NCI-H1048 (cell line): Measurements from ENCODE around the gene ENSA.
"Not testable (repeated sequence)": the region's sequence is repeated elsewhere in the genome, so short reads cannot be mapped to it uniquely, and the experiment has no call there.

Experiments used
- DNase-seq: peaks from one replicate; lab custom pipeline; 2025; lab: John Stamatoyannopoulos, UW

Gene ENSA

GRCh38 chr1:150629115-150629928 lies at the start of gene ENSA:
Gene ENSA (minus strand): TSS chr1:150629612. CDS start chr1:150629470, 142 bp downstream.
- peak; percentile 100 for DNase-seq

- DNase-seq: no peak
These were observed 49.6 kb upstream of the ENSA start for GRCh38 chr1:150678988-150679387.

GRCh38 chr1:150674881-150675280 lies 45.5 kb upstream of the ENSA start:
- DNase-seq: no peak

- DNase-seq: no peak
These were observed 33.9 kb upstream of the ENSA start for GRCh38 chr1:150663321-150663720.

GRCh38 chr1:150662811-150663210 lies 33.4 kb upstream of the ENSA start:
- DNase-seq: no peak

GRCh38 chr1:150661156-150661555 lies 31.7 kb upstream of the ENSA start:
- no peak for DNase-seq

GRCh38 chr1:150660584-150660983 lies 31.2 kb upstream of the ENSA start:
- no peak for DNase-seq

- not testable (repeated sequence) for DNase-seq
These were observed 27.7 kb upstream of the ENSA start for GRCh38 chr1:150657064-150657463.

- not testable (repeated sequence) for DNase-seq
These were observed 25.2 kb upstream of the ENSA start for GRCh38 chr1:150654635-150655034.

GRCh38 chr1:150650193-150650592 lies 20.8 kb upstream of the ENSA start:
- DNase-seq: no peak

GRCh38 chr1:150649441-150650075 lies 20.1 kb upstream of the ENSA start:
- no peak for DNase-seq

- no peak for DNase-seq
These were observed 12.9 kb upstream of the ENSA start for GRCh38 chr1:150642296-150642695.

GRCh38 chr1:150641126-150641815 lies 11.9 kb upstream of the ENSA start:
- not testable (repeated sequence) for DNase-seq

GRCh38 chr1:150638430-150638829 lies 9.0 kb upstream of the ENSA start:
- not testable (repeated sequence) for DNase-seq

- DNase-seq: not testable (repeated sequence)
These were observed 5.6 kb upstream of the ENSA start for GRCh38 chr1:150634839-150635622.

- DNase-seq: no peak
These were observed 672 bp downstream of the ENSA start for GRCh38 chr1:150628766-150629114.

- DNase-seq: no peak
These were observed 1.5 kb downstream of the ENSA start for GRCh38 chr1:150627826-150628410.

- DNase-seq: peak; percentile 38
These were observed 3.3 kb downstream of the ENSA start for GRCh38 chr1:150626150-150626549.

- DNase-seq: not testable (repeated sequence)
These were observed 4.9 kb downstream of the ENSA start for GRCh38 chr1:150624546-150624945.

- DNase-seq: not testable (repeated sequence)
These were observed 5.3 kb downstream of the ENSA start for GRCh38 chr1:150624134-150624533.

GRCh38 chr1:150622303-150622975 lies 7.0 kb downstream of the ENSA start:
- DNase-seq: no peak
